ENCODE results near the gene ACSF2.

ACSF2 gene

GRCh38 chr17:50519141-50519834 is 93.3 kb downstream of the ACSF2 start:
- no peak overlapping the region for H3K4me3 ChIP-seq (ENCODE audit: low read depth, low read length)
- H3K27me3 ChIP-seq (ENCODE audit: control insufficient read depth, insufficient read depth, low read length) = no peaks in the 10 kb centered on the region; the same call in 1 of the 2 replicates
- H3K9me3 ChIP-seq (ENCODE audit: control insufficient read depth, insufficient read depth, low read length) = no peaks in the 10 kb centered on the region
- no peaks in the 10 kb centered on the region for H3K4me1 ChIP-seq (ENCODE audit: control insufficient read depth, insufficient read depth, low read length)
- H3K27ac ChIP-seq (ENCODE audit: low read depth, low read length) = no peak overlapping the region
- H3K9ac ChIP-seq (ENCODE audit: low read depth, low read length) = no peak overlapping the region
- H3K36me3 ChIP-seq (ENCODE audit: control insufficient read depth, insufficient read depth, low read length) = no peaks in the 10 kb centered on the region

DNA sequence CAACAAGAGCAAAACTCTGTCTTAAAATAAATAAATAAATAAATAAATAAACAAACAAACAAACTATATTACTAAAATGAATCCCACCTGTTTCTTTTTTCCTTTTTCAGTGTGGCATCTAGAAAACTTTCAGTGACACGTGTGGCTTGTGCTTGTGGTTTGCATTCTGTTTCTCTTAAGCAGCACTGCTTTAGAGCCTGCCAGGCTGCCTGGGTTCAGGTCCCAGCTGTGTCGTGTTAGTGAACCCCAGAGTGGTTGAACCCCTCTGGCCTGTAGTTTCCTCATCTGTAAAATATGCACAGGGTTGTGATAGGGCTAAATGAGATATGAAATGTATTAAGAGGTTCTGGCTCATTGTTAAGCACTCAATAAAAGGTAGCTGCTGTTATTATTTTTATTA is 94.5 kb downstream of the ACSF2 start:
- H3K36me3 ChIP-seq (ENCODE audit: control insufficient read depth, insufficient read depth, low read length) = no peaks in the 10 kb centered on the region
- no peaks in the 10 kb centered on the region for H3K4me1 ChIP-seq (ENCODE audit: control insufficient read depth, insufficient read depth, low read length)
- no peak overlapping the region for H3K4me3 ChIP-seq (ENCODE audit: low read depth, low read length)
- no peak overlapping the region for H3K27ac ChIP-seq (ENCODE audit: low read depth, low read length)
- no peaks in the 10 kb centered on the region for H3K9me3 ChIP-seq (ENCODE audit: control insufficient read depth, insufficient read depth, low read length)
- no peak overlapping the region for H3K9ac ChIP-seq (ENCODE audit: low read depth, low read length)
- no peaks in the 10 kb centered on the region; the same call in 1 of the 2 replicates for H3K27me3 ChIP-seq (ENCODE audit: control insufficient read depth, insufficient read depth, low read length)

GRCh38 chr17:50521514-50521913 is 95.5 kb downstream of the ACSF2 start:
- Histone ChIP-seq H3K36me3 (ENCODE audit: control insufficient read depth, insufficient read depth, low read length) (no peaks in the 10 kb centered on the region), H3K4me3 (ENCODE audit: low read depth, low read length) (no peak overlapping the region), H3K9ac (ENCODE audit: low read depth, low read length) (no peak overlapping the region), H3K9me3 (ENCODE audit: control insufficient read depth, insufficient read depth, low read length) (no peaks in the 10 kb centered on the region), H3K27ac (ENCODE audit: low read depth, low read length) (no peak overlapping the region), H3K4me1 (ENCODE audit: control insufficient read depth, insufficient read depth, low read length) (no peaks in the 10 kb centered on the region), H3K27me3 (ENCODE audit: control insufficient read depth, insufficient read depth, low read length) (no peaks in the 10 kb centered on the region; the same call in 1 of the 2 replicates)

DNA sequence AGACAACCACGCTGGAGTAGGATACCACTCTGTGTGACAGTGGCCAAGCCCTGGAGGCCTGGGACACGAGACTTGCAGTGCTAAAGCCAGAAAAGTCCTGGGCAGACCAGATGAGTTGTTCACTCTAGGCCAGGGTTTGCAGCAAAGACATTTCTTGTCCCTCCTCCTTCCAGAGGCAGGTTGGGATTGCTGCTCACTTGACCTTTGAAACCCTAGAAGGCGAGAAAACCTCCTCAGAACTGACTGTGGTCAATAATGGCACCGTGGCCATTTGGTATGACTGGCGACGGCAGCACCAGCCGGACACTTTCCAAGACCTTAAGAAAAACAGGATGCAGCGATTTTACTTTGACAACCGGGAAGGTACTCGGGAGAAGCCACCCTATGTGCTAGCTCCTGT is 96.7 kb downstream of the ACSF2 start:
- Histone ChIP-seq H3K27ac (ENCODE audit: low read depth, low read length) (no peak overlapping the region), H3K9me3 (ENCODE audit: control insufficient read depth, insufficient read depth, low read length) (no peaks in the 10 kb centered on the region), H3K27me3 (ENCODE audit: control insufficient read depth, insufficient read depth, low read length) (no peaks in the 10 kb centered on the region), H3K36me3 (ENCODE audit: control insufficient read depth, insufficient read depth, low read length) (no peaks in the 10 kb centered on the region), H3K9ac (ENCODE audit: low read depth, low read length) (no peak overlapping the region), H3K4me1 (ENCODE audit: control insufficient read depth, insufficient read depth, low read length) (no peaks in the 10 kb centered on the region), H3K4me3 (ENCODE audit: low read depth, low read length) (no peak overlapping the region)

- H3K4me3 ChIP-seq (ENCODE audit: low read depth, low read length) = no peak overlapping the region
- no peak overlapping the region for H3K9ac ChIP-seq (ENCODE audit: low read depth, low read length)
- H3K36me3 ChIP-seq (ENCODE audit: control insufficient read depth, insufficient read depth, low read length) = no peaks in the 10 kb centered on the region
- H3K9me3 ChIP-seq (ENCODE audit: control insufficient read depth, insufficient read depth, low read length) = no peaks in the 10 kb centered on the region
- H3K4me1 ChIP-seq (ENCODE audit: control insufficient read depth, insufficient read depth, low read length) = no peaks in the 10 kb centered on the region
- H3K27me3 ChIP-seq (ENCODE audit: control insufficient read depth, insufficient read depth, low read length) = no peaks in the 10 kb centered on the region
- no peak overlapping the region for H3K27ac ChIP-seq (ENCODE audit: low read depth, low read length)
Observed at GRCh38 chr17:50523208-50523607, 97.2 kb downstream of the ACSF2 start.

All from HUES48 (cell line).